CD4-positive, alpha-beta T cell (primary cell): Measurements from ENCODE around the gene MIEF2. TPM values are rescaled to one million over a fixed set of nuclear protein-coding genes. Genes with fewer than 3 reads are reported as not detected.
A peak's percentile ranks its signal among the peaks of the same experiment; 100 is the strongest.

ENCODE experiments used
- ATAC-seq: fragments of 200-7000 bp; cut with Tn5 transposase; one replicate; pipeline ENCODE4 v1.10.0; 2022; ENCODE audit warnings: mild to moderate bottlenecking; ENCODE audit not compliant: poor library complexity
- CTCF ChIA-PET: fragments of 350-600 bp; sonication (Branson Sonifier 250); formaldehyde crosslinking; loops from one replicate; lab custom pipeline; 2021; ENCODE audit warnings: antibody characterized with exemption, inconsistent platforms; lab: Charles Lee
- POLR2A ChIA-PET: fragments of 350-600 bp; sonication (Branson Sonifier 250); formaldehyde crosslinking; loops from one replicate; lab custom pipeline; 2021; ENCODE audit warnings: antibody characterized with exemption, inconsistent platforms; lab: Charles Lee
- DNase-seq, 14 experiments: peaks; one replicate each; pipeline ENCODE4 v3.0.0-alpha.2; 2013 to 2020; ENCODE audit warnings: mixed read lengths in 2 of 14
- H3K27ac ChIP-seq, 2 donors: one replicate each; pipeline versions ENCODE4 v1.5.1 to v1.7.0; 2013; ENCODE audit warnings: low read length in 2 of 2, low read depth in 1 of 2, mild to moderate bottlenecking in 1 of 2
- H3K27me3 ChIP-seq, 2 experiments: 1 replicate in 1 of 2; 2 replicates in 1 of 2; pipeline versions ENCODE4 v1.6.1 to v1.7.0; 2013; ENCODE audit warnings: low read length in 2 of 2, control low read depth in 1 of 2, mild to moderate bottlenecking in 1 of 2, moderate library complexity in 1 of 2; ENCODE audit not compliant: insufficient read depth in 2 of 2, control insufficient read depth in 1 of 2
- H3K36me3 ChIP-seq: one replicate; pipeline ENCODE4 v1.6.1; 2013; ENCODE audit warnings: low read length, control low read depth; ENCODE audit not compliant: insufficient read depth
- H3K4me1 ChIP-seq: one replicate; pipeline ENCODE4 v1.6.1; 2013; ENCODE audit warnings: low read length, control low read depth; ENCODE audit not compliant: insufficient read depth
- H3K4me3 ChIP-seq: one replicate; pipeline ENCODE4 v1.5.1; 2013; ENCODE audit warnings: mild to moderate bottlenecking, low read length, moderate library complexity
- H3K9me3 ChIP-seq, 2 experiments: 1 replicate in 1 of 2; 2 replicates in 1 of 2; pipeline versions ENCODE4 v1.6.1 to v1.7.0; 2013; ENCODE audit warnings: low read length in 2 of 2, mild to moderate bottlenecking in 2 of 2, control low read depth in 1 of 2, moderate library complexity in 1 of 2; ENCODE audit not compliant: control insufficient read depth in 1 of 2, insufficient read depth in 1 of 2
- H3K27ac Mint-ChIP-seq: one replicate; pipeline ENCODE4 v1.8.0; 2020; ENCODE audit warnings: mixed read lengths
- H3K27me3 Mint-ChIP-seq: one replicate; pipeline ENCODE4 v1.8.0; 2021; ENCODE audit warnings: mixed read lengths
- H3K36me3 Mint-ChIP-seq: one replicate; pipeline ENCODE4 v1.8.0; 2021; ENCODE audit warnings: low read depth, mixed read lengths
- H3K4me1 Mint-ChIP-seq: one replicate; pipeline ENCODE4 v1.8.0; 2021; ENCODE audit warnings: low read depth, mixed read lengths
- H3K4me3 Mint-ChIP-seq: one replicate; pipeline ENCODE4 v1.8.0; 2020; ENCODE audit warnings: mild to moderate bottlenecking, mixed read lengths
- H3K9me3 Mint-ChIP-seq: one replicate; pipeline ENCODE4 v1.8.0; 2020; ENCODE audit warnings: mixed read lengths
- intact Hi-C, 2 experiments: fragments of 100-400 bp; cut with DNase I in 1 of 2; cut with micrococcal nuclease in 1 of 2; formaldehyde crosslinking; loops; one replicate each; pipeline versions ENCODE4 v1.15.1 to v1.9.0; 2023 to 2025; cut with DNase I, micrococcal nuclease
- total RNA-seq, 174 experiments: library from RNA in 2 of 174; stranded (reverse) in 2 of 174; gene quantifications; one replicate each; pipeline ENCODE4 v1.2.3 and lab custom pipeline; 2021 to 2026
- TF ChIP-seq, protein P1 (sequence below): fragments of 200-600 bp; IDR thresholded peaks from one replicate; pipeline ENCODE4 v1.8.0; 2022; ENCODE audit warnings: antibody characterized with exemption, mild to moderate bottlenecking

The MIEF2 gene
- total RNA-seq, 2 experiments from 2014 or later = 10.7 to 14.3 TPM

DNA sequence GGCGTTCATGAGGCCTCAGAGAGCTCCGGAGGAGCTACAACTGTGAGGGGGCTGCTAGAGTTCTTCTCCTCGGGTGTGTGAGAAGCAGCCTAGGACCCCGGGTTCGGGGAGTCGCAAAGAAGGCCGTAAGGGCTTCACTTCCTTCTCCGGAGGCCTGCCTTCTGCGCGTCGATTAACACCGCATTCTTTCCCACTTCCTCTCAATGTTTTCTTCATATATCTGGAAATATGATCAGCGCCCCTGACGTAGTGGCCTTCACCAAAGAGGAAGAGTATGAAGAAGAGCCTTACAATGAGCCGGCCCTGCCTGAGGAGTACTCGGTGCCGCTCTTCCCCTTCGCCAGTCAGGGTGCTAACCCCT is 55.1 kb downstream of the MIEF2 start:
- H3K36me3 ChIP-seq = peaks cover 41% of the 10 kb centered on the region
- Mint-ChIP-seq H3K36me3 (peaks cover 65% of the 10 kb centered on the region), H3K27ac (peak overlapping the region; percentile 84), H3K27me3 (no peaks in the 10 kb centered on the region), H3K9me3 (no peaks in the 10 kb centered on the region), H3K4me3 (peak overlapping the region; percentile 93), H3K4me1 (peaks cover 88% of the 10 kb centered on the region)
- intact Hi-C loops = loop anchor here (1.0 to 10.0 kb wide), 9 partner anchors 48 to 1878 kb away; partner anchors contain the start of genes MIEF2 (in 2 of the 2), ALKBH5 (in 1 of the 2), DRC3 (in 1 of the 2) and DRG2 (in 1 of the 2)
- POLR2A ChIA-PET = interaction anchor here (1.2 kb wide), 1 partner anchor 16 kb away, joined by 4 read pairs; no protein-coding TSS in a partner anchor
- TF ChIP-seq, protein P1, sequence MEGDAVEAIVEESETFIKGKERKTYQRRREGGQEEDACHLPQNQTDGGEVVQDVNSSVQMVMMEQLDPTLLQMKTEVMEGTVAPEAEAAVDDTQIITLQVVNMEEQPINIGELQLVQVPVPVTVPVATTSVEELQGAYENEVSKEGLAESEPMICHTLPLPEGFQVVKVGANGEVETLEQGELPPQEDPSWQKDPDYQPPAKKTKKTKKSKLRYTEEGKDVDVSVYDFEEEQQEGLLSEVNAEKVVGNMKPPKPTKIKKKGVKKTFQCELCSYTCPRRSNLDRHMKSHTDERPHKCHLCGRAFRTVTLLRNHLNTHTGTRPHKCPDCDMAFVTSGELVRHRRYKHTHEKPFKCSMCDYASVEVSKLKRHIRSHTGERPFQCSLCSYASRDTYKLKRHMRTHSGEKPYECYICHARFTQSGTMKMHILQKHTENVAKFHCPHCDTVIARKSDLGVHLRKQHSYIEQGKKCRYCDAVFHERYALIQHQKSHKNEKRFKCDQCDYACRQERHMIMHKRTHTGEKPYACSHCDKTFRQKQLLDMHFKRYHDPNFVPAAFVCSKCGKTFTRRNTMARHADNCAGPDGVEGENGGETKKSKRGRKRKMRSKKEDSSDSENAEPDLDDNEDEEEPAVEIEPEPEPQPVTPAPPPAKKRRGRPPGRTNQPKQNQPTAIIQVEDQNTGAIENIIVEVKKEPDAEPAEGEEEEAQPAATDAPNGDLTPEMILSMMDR = no peak
- no peaks in the 10 kb centered on the region for H3K9me3 ChIP-seq
- peak overlapping the region; percentile 96 to 98 for H3K27ac ChIP-seq
- peak overlapping the region; percentile 86 for H3K4me3 ChIP-seq
- CTCF ChIA-PET = interaction anchor here (0.6 kb wide), 1 partner anchor 98 kb away, joined by 3 read pairs; no protein-coding TSS in a partner anchor
- DNase-seq (peak in 11 of 14 experiments; percentile 12 to 74 (median 34)), ATAC-seq (peak; percentile 28)
- peaks cover 80% of the 10 kb centered on the region for H3K4me1 ChIP-seq
- H3K27me3 ChIP-seq = no peaks in the 10 kb centered on the region

DNA sequence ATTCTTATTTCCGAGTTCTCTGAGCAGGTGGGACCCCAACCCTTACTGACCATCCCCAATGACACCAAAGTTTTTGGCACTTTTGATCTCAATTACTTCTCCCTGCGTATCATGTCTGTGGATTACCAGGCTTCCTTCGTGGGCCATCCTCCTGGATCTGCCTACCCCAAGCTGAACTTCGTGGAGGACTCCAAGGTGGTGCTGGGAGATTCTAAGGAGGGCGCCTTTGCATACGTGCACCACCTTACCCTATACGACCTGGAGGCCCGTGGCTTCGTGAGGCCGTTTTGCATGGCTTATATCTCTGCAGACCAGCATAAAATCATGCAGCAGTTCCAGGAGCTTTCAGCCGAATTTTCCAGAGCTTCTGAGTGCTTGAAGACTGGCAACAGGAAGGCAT is 55.5 kb downstream of the MIEF2 start:
- H3K36me3 ChIP-seq = peaks cover 42% of the 10 kb centered on the region
- DNase-seq (no peak), ATAC-seq (no peak)
- Mint-ChIP-seq H3K27ac (peak overlapping the region; percentile 84), H3K4me3 (peak overlapping the region; percentile 93), H3K36me3 (peaks cover 66% of the 10 kb centered on the region), H3K27me3 (no peaks in the 10 kb centered on the region), H3K9me3 (no peaks in the 10 kb centered on the region), H3K4me1 (peaks cover 89% of the 10 kb centered on the region)
- intact Hi-C loops = loop anchor here (1.0 to 10.0 kb wide), 9 partner anchors 47 to 1879 kb away; partner anchors contain the start of genes MIEF2 (in 2 of the 2), ALKBH5 (in 1 of the 2), DRC3 (in 1 of the 2) and DRG2 (in 1 of the 2)
- H3K27me3 ChIP-seq = no peaks in the 10 kb centered on the region
- POLR2A ChIA-PET = interaction anchor here (1.2 kb wide), 1 partner anchor 16 kb away, joined by 4 read pairs; no protein-coding TSS in a partner anchor
- H3K4me1 ChIP-seq = peaks cover 83% of the 10 kb centered on the region
- H3K4me3 ChIP-seq = peak overlapping the region; percentile 86
- CTCF ChIA-PET = interaction anchor here (0.6 kb wide), 1 partner anchor 98 kb away, joined by 3 read pairs; no protein-coding TSS in a partner anchor
- no peaks in the 10 kb centered on the region for H3K9me3 ChIP-seq
- TF ChIP-seq, protein P1 = no peak
- peak overlapping the region; percentile 96 to 98 for H3K27ac ChIP-seq

Other genes with a start within 250 kb of the MIEF2 start
- gene ATPAF2, start 221.5 kb upstream of the MIEF2 start, total RNA-seq = 10 to 100 TPM; 20.8 to 21.9 TPM
- 1 to 10 TPM; 3.4 to 3.7 TPM for gene GID4, start 221.3 kb upstream of the MIEF2 start, total RNA-seq
- 10 to 100 TPM; 38.9 to 40.6 TPM for gene DRG2, start 172.7 kb upstream of the MIEF2 start, total RNA-seq
- 1 to 10 TPM; 1.2 to 1.6 TPM for gene MYO15A, start 151.9 kb upstream of the MIEF2 start, total RNA-seq
- gene ALKBH5, start 76.8 kb upstream of the MIEF2 start, total RNA-seq = 100 to 1,000 TPM; 117 to 119 TPM
- 10 to 100 TPM; 10.8 to 11.6 TPM for gene LLGL1, start 35.0 kb upstream of the MIEF2 start, total RNA-seq
- 100 to 1,000 TPM; 179 to 190 TPM for gene FLII, start 1.9 kb upstream of the MIEF2 start, total RNA-seq
- 10 to 100 TPM; 21.5 to 24.8 TPM for gene TOP3A, start 54.3 kb downstream of the MIEF2 start, total RNA-seq
- gene SMCR8, start 54.6 kb downstream of the MIEF2 start, total RNA-seq = 10 to 100 TPM; 52.2 to 54.5 TPM
- gene SHMT1, start 102.9 kb downstream of the MIEF2 start, total RNA-seq = 1 to 10 TPM; 5.6 to 7.1 TPM
- not detected for gene EVPLL, start 117.1 kb downstream of the MIEF2 start, total RNA-seq
- gene LGALS9C, start 216.1 kb downstream of the MIEF2 start, total RNA-seq = not detected